DOHH2 (cell line): ENCODE data around the gene YTHDC2.

ENCODE experiments used
- H3F3A ChIP-seq: fragments of 200-600 bp; sonication (generic), shearing (Covaris generic); 2 replicates; pipeline ENCODE4 v1.6.0; 2016; ENCODE audit warnings: antibody characterized with exemption, mild to moderate bottlenecking; ENCODE audit not compliant: control insufficient read depth, insufficient read depth
- H3K27ac ChIP-seq: fragments of 200-600 bp; sonication (generic); 2 replicates; pipeline ENCODE4 v1.5.1; 2014; ENCODE audit warnings: low read depth, mild to moderate bottlenecking, low read length, moderate library complexity
- H3K27me3 ChIP-seq: fragments of 200-600 bp; sonication (generic); 2 replicates; pipeline ENCODE4 v1.6.1; 2014; ENCODE audit warnings: mild to moderate bottlenecking, low read length, mixed read lengths; ENCODE audit not compliant: control insufficient read depth
- H3K36me3 ChIP-seq: fragments of 200-600 bp; sonication (generic); 2 replicates; pipeline ENCODE4 v1.6.1; 2014; ENCODE audit warnings: mild to moderate bottlenecking, low read length, moderate library complexity, mixed read lengths; ENCODE audit not compliant: control insufficient read depth
- H3K4me1 ChIP-seq: fragments of 200-600 bp; sonication (generic); 2 replicates; pipeline ENCODE4 v1.6.1; 2014; ENCODE audit warnings: mild to moderate bottlenecking, low read length, mixed read lengths; ENCODE audit not compliant: control insufficient read depth
- H3K4me2 ChIP-seq: fragments of 200-600 bp; sonication (generic); 2 replicates; pipeline ENCODE4 v1.6.0; 2014; ENCODE audit warnings: mild to moderate bottlenecking, low read length, moderate library complexity
- H3K4me3 ChIP-seq: fragments of 200-600 bp; sonication (generic); 2 replicates; pipeline ENCODE4 v1.5.1; 2014; ENCODE audit warnings: mild to moderate bottlenecking, low read length, mixed read lengths
- H3K79me2 ChIP-seq: fragments of 200-600 bp; sonication (generic); 2 replicates; pipeline ENCODE4 v1.6.1; 2014; ENCODE audit warnings: mild to moderate bottlenecking, low read length, mixed read lengths; ENCODE audit not compliant: control insufficient read depth
- H3K9me2 ChIP-seq: fragments of 200-600 bp; sonication (generic); replicated peaks from 2 replicates; pipeline ENCODE4 v1.6.1; 2014; ENCODE audit warnings: mild to moderate bottlenecking, low read length, mixed read lengths; ENCODE audit not compliant: control insufficient read depth
- H3K9me3 ChIP-seq: fragments of 200-600 bp; sonication (generic); 2 replicates; pipeline ENCODE4 v1.6.1; 2014; ENCODE audit warnings: antibody characterized with exemption, low read length, mixed read lengths; ENCODE audit not compliant: control insufficient read depth, insufficient read depth
- H4K20me1 ChIP-seq: fragments of 200-600 bp; sonication (generic); 2 replicates; pipeline ENCODE4 v1.6.0; 2014; ENCODE audit warnings: low read depth, mild to moderate bottlenecking, antibody characterized with exemption, low read length, moderate library complexity; ENCODE audit not compliant: control insufficient read depth, insufficient read depth
- EZH2phosphoT487 ChIP-seq: fragments of 200-600 bp; sonication (generic); IDR thresholded peaks from 2 replicates; pipeline ENCODE4 v1.6.1; 2017; ENCODE audit warnings: borderline replicate concordance, mild to moderate bottlenecking, antibody characterized with exemption, low read length, moderate library complexity, mixed read lengths
- TF ChIP-seq, protein P1 (sequence below): fragments of 200-600 bp; sonication (generic); IDR thresholded peaks from one replicate; pipeline ENCODE4 v1.5.1; 2014; ENCODE audit warnings: antibody characterized with exemption, mild to moderate bottlenecking, low read depth, low read length; ENCODE audit not compliant: poor library complexity, severe bottlenecking

Gene YTHDC2

DNA sequence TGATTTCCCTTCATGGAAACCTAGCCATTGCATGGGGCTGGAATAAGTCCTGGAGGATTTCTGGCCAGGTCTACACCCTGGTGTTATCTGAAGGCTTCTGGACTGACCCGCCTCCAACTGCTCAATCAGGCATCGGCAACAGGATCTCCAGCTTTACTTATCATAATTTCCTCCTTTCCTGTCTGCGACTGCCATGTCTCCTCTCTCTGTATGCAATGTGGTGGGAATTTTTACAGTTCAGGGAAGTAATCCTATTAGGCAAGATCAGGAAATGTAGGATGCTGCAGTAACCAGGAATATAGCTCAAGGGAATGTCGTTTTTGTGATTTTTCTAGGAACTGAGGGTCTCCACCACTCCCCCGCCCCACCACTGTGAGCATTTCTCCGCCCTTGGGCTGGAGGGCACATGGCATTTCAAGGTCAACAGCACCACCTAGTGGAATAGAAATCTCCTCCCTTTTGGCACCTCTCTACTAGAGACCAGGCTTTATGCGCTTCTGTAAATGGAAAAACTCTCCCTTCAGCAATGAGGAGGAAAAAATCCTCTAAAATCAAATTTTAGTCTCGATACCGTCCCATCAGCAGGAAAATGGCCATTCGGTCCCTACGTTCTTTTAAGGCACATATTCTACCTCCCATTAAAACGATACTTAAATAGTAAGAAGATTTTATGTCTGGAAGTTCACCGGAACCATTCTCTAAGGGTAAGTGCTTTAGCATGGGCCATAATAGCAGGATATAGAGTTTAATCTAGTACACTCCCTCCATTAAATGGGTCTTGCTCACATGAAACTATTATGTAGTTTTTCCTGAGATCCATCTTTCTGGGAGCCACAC, 93.0 kb downstream of the YTHDC2 start:
- H3K36me3 ChIP-seq = no peaks in the 10 kb centered on the region
- H3K9me3 ChIP-seq = no peaks in the 10 kb centered on the region
- H3K4me3 ChIP-seq = no peak overlapping the region
- no peak overlapping the region for H3K27ac ChIP-seq
- TF ChIP-seq, protein P1, sequence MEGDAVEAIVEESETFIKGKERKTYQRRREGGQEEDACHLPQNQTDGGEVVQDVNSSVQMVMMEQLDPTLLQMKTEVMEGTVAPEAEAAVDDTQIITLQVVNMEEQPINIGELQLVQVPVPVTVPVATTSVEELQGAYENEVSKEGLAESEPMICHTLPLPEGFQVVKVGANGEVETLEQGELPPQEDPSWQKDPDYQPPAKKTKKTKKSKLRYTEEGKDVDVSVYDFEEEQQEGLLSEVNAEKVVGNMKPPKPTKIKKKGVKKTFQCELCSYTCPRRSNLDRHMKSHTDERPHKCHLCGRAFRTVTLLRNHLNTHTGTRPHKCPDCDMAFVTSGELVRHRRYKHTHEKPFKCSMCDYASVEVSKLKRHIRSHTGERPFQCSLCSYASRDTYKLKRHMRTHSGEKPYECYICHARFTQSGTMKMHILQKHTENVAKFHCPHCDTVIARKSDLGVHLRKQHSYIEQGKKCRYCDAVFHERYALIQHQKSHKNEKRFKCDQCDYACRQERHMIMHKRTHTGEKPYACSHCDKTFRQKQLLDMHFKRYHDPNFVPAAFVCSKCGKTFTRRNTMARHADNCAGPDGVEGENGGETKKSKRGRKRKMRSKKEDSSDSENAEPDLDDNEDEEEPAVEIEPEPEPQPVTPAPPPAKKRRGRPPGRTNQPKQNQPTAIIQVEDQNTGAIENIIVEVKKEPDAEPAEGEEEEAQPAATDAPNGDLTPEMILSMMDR = peak; percentile 84
- TF ChIP-seq EZH2phosphoT487 = no peak
- no peaks in the 10 kb centered on the region for H3F3A ChIP-seq
- no peaks in the 10 kb centered on the region for H4K20me1 ChIP-seq
- H3K27me3 ChIP-seq = no peaks in the 10 kb centered on the region; the same call in 1 of the 2 replicates
- H3K79me2 ChIP-seq = no peaks in the 10 kb centered on the region
- no peak overlapping the region for H3K4me2 ChIP-seq
- no peaks in the 10 kb centered on the region for H3K9me2 ChIP-seq
- H3K4me1 ChIP-seq = no peaks in the 10 kb centered on the region

DNA sequence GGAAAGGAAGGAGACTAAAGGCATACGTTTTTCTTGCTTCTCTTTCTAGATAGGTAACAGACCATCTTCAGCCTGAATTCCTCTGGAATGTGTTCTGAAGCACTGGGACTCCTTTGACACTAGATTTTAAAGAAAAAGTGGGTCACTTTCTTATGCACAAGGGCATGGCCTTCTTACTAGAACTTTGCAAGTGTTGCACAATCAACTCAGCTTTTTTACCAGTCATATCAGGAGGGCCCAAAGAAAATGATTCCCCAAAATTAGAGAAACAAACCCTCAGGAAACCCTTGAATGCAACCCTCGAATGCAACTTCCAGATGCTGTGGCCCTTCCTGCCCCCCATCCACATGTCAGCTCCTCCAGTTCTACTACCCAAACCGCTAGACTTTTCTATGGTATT, 93.9 kb downstream of the YTHDC2 start:
- Histone ChIP-seq H3K36me3 (no peaks in the 10 kb centered on the region), H3F3A (no peaks in the 10 kb centered on the region), H3K4me3 (no peak overlapping the region), H3K9me2 (no peaks in the 10 kb centered on the region), H3K27ac (no peak overlapping the region), H3K9me3 (no peaks in the 10 kb centered on the region), H3K4me2 (no peak overlapping the region), H3K79me2 (no peaks in the 10 kb centered on the region), H3K4me1 (no peaks in the 10 kb centered on the region), H4K20me1 (no peaks in the 10 kb centered on the region), H3K27me3 (peaks cover 3% of the 10 kb centered on the region; the same call in 1 of the 2 replicates)
- TF ChIP-seq, protein P1 = no peak
- no peak for TF ChIP-seq EZH2phosphoT487

DNA sequence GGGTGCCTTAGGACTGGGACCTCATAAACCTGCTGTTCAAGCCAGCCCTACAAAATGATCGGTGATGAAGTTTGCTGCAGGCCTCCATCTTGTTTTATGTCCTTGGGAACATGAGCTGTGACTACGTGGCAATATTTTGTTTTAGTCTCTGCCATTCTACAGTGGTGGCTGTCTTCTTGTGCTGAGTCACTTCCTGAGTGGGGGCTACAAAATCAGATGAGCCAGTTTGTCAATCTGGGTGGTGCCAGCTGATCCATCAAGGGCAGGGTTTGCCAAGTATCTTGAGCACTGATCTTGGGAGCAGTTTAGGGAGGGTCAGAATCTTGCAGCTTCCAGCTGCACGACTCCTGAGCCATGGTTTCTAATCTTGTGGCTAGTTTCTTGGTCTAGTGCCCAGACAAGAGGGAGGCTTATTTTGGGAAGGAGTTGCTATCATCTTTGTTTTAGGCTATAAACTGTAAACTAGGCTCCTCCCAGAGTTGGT, 94.7 kb downstream of the YTHDC2 start:
- Histone ChIP-seq H4K20me1 (no peaks in the 10 kb centered on the region), H3K9me3 (no peaks in the 10 kb centered on the region), H3K4me3 (no peak overlapping the region), H3K27me3 (peaks cover 4% of the 10 kb centered on the region; the same call in 1 of the 2 replicates), H3K79me2 (no peaks in the 10 kb centered on the region), H3K9me2 (no peaks in the 10 kb centered on the region), H3K27ac (no peak overlapping the region), H3F3A (no peaks in the 10 kb centered on the region), H3K4me2 (no peak overlapping the region), H3K4me1 (no peaks in the 10 kb centered on the region), H3K36me3 (no peaks in the 10 kb centered on the region)
- TF ChIP-seq EZH2phosphoT487 = no peak
- TF ChIP-seq, protein P1 = no peak
